ENCODE data around the gene ZNF423. TPM values are rescaled to one million over a fixed set of nuclear protein-coding genes. Genes with fewer than 3 reads are reported as not detected.

ZNF423 gene
- total RNA-seq, 1 donor from 2014 or later: 19.8 TPM

DNA sequence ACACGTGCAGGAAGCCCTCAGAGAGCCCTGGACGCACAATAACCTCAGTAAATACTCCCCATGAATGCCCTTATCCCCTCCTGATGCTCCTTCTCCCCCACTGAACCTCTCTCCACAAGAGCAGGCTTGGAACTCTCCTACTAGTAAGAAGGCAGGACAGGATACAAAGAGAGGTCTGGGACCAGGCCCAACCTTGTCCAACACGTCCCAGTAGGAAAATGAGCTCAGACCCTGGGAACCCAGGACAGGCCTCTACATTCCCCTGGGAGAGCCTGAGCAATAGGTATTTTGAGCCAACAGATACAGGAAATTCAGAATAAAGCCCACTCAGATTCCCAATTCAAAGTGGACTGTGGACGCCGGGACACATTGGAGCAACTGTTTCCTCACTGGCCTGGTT lies 19.2 kb downstream of the ZNF423 start:
- Mint-ChIP-seq H3K27me3 (ENCODE audit: low read depth) (no peaks in the 10 kb centered on the region), H3K9me3 (no peaks in the 10 kb centered on the region), H3K36me3 (no peaks in the 10 kb centered on the region), H3K27ac (no peak overlapping the region), H3K4me1 (peaks cover 46% of the 10 kb centered on the region), H3K4me3 (peak overlapping the region; percentile 10)
- TF ChIP-seq, protein P1, sequence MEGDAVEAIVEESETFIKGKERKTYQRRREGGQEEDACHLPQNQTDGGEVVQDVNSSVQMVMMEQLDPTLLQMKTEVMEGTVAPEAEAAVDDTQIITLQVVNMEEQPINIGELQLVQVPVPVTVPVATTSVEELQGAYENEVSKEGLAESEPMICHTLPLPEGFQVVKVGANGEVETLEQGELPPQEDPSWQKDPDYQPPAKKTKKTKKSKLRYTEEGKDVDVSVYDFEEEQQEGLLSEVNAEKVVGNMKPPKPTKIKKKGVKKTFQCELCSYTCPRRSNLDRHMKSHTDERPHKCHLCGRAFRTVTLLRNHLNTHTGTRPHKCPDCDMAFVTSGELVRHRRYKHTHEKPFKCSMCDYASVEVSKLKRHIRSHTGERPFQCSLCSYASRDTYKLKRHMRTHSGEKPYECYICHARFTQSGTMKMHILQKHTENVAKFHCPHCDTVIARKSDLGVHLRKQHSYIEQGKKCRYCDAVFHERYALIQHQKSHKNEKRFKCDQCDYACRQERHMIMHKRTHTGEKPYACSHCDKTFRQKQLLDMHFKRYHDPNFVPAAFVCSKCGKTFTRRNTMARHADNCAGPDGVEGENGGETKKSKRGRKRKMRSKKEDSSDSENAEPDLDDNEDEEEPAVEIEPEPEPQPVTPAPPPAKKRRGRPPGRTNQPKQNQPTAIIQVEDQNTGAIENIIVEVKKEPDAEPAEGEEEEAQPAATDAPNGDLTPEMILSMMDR (IDR thresholded peaks at IDR 0.05; ENCODE audit: unreplicated experiment): no peak
- DNase-seq (ENCODE audit: low spot score in 2 of 2, unreplicated experiment in 2 of 2): no peak

GRCh38 chr16:49836218-49836617 lies 19.7 kb downstream of the ZNF423 start:
- Mint-ChIP-seq H3K27me3 (ENCODE audit: low read depth) (no peaks in the 10 kb centered on the region), H3K9me3 (no peaks in the 10 kb centered on the region), H3K36me3 (no peaks in the 10 kb centered on the region), H3K4me3 (no peak overlapping the region), H3K27ac (peak overlapping the region; percentile 53), H3K4me1 (peaks cover 46% of the 10 kb centered on the region)
- DNase-seq (ENCODE audit: low spot score in 2 of 2, unreplicated experiment in 2 of 2): no peak
- TF ChIP-seq, protein P1 (IDR thresholded peaks at IDR 0.05; ENCODE audit: unreplicated experiment): no peak

GRCh38 chr16:49835161-49835777 lies 20.6 kb downstream of the ZNF423 start:
- Mint-ChIP-seq H3K4me1 (peaks cover 46% of the 10 kb centered on the region), H3K4me3 (peak overlapping the region; percentile 51), H3K27ac (peak overlapping the region; percentile 79), H3K27me3 (ENCODE audit: low read depth) (no peaks in the 10 kb centered on the region), H3K9me3 (no peaks in the 10 kb centered on the region), H3K36me3 (no peaks in the 10 kb centered on the region)
- no peak for DNase-seq (ENCODE audit: low spot score in 2 of 2, unreplicated experiment in 2 of 2)
- TF ChIP-seq, protein P1 (IDR thresholded peaks at IDR 0.05; ENCODE audit: unreplicated experiment): no peak

GRCh38 chr16:49834531-49835151 lies 21.3 kb downstream of the ZNF423 start:
- H3K9me3 Mint-ChIP-seq: no peaks in the 10 kb centered on the region
- DNase-seq (ENCODE audit: low spot score in 2 of 2, unreplicated experiment in 2 of 2): peak; percentile 50 to 66
- TF ChIP-seq, protein P1 (IDR thresholded peaks at IDR 0.05; ENCODE audit: unreplicated experiment): no peak
- H3K4me1 Mint-ChIP-seq: peaks cover 44% of the 10 kb centered on the region
- no peaks in the 10 kb centered on the region for H3K27me3 Mint-ChIP-seq (ENCODE audit: low read depth)
- peak overlapping the region; percentile 75 for H3K27ac Mint-ChIP-seq
- H3K36me3 Mint-ChIP-seq: no peaks in the 10 kb centered on the region
- H3K4me3 Mint-ChIP-seq: peak overlapping the region; percentile 39

- H3K27me3 Mint-ChIP-seq (ENCODE audit: low read depth): no peaks in the 10 kb centered on the region
- H3K27ac Mint-ChIP-seq: peak overlapping the region; percentile 75
- peaks cover 44% of the 10 kb centered on the region for H3K4me1 Mint-ChIP-seq
- TF ChIP-seq, protein P1 (IDR thresholded peaks at IDR 0.05; ENCODE audit: unreplicated experiment): no peak
- no peaks in the 10 kb centered on the region for H3K36me3 Mint-ChIP-seq
- H3K9me3 Mint-ChIP-seq: no peaks in the 10 kb centered on the region
- DNase-seq (ENCODE audit: low spot score in 2 of 2, unreplicated experiment in 2 of 2): no peak
- H3K4me3 Mint-ChIP-seq: peak overlapping the region; percentile 39
Measured at GRCh38 chr16:49833796-49834530, 21.9 kb downstream of the ZNF423 start.
